HG03095 (cell line): ENCODE data around the gene SLC25A38.

Experiments used
- ATAC-seq: cut with Tn5 transposase; IDR thresholded peaks from one replicate; pipeline ENCODE4 v1.9.1; 2021; ENCODE audit warnings: moderate library complexity; ENCODE audit not compliant: unreplicated experiment

The SLC25A38 gene

GRCh38 chr3:39376959-39377634, 6.1 kb upstream of the SLC25A38 start:
- peak; percentile 48 for ATAC-seq

GRCh38 chr3:39378088-39378487, 5.1 kb upstream of the SLC25A38 start:
- ATAC-seq = peak; percentile 57

GRCh38 chr3:39378957-39379777, 4.0 kb upstream of the SLC25A38 start:
- no peak for ATAC-seq

DNA sequence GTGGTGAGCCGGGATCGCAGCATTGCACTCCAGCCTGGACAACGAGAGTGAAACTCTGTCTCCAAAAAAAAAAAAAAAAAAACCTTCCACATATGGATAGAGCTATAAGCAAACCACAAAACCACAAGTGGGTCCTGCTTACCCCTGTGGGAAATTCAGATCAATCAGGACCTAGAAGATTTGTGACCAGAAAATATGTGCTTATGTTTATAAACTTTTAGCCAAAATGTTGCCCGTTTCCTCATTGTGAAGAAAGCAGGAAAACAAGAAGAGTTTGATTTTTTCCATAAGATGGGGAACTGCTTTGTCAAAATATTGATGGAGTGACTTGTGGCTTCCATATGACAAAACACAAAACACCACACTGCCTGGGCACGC, 3.4 kb upstream of the SLC25A38 start:
- ATAC-seq = no peak

- no peak for ATAC-seq
Measured at GRCh38 chr3:39381432-39381831, 1.7 kb upstream of the SLC25A38 start.

- ATAC-seq = peak; percentile 76
Measured at GRCh38 chr3:39383881-39384664, 903 bp downstream of the SLC25A38 start.

DNA sequence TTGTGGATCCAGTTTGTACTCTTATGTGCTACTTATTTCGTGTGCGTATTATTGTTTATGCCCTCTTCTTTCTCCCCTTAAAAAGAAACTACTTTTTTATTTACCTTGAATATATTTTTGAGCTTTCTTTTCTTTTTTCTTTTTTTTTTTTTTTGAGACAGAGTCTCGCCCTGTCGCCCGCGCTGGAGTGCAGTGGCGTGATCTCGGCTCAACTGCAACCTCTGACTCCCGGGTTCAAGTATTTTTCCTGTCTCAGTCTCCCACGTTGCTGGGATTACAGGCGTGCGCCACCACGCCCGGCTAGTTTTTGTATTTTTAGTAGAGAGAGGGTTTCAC, 1.5 kb downstream of the SLC25A38 start:
- ATAC-seq = no peak

DNA sequence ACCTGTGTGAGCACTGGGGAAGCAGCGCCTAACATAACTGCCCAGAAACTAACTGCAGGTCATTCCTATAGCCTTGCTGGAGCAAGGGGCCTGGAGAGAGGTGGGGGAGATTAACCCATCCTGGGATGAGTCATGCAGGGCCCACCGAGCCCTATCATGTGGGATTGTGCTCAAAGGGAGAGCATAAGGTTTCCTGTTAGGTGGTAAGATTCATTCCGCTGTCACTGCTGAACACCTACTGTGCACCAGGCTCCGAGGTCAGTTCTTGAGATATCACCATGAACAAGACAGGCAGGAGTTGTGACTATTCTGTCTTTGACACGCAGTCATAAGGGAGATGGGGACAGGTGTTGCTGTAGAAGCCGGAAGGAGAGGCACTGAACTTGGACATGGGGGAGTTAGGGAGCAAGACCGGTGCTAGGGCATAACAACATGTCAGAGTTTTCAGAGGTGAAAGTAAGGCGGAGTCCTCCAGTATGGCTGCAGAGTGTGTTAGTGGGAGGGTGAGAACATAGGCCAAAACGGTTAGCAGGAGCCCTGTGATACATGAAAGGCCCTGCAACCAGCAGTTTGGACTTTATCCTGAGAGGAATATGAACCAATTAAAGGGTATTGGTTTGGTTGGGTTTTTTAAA, 2.4 kb downstream of the SLC25A38 start:
- ATAC-seq = no peak

- no peak for ATAC-seq
Measured at GRCh38 chr3:39386318-39386717, 3.1 kb downstream of the SLC25A38 start.

GRCh38 chr3:39387411-39387975, 4.3 kb downstream of the SLC25A38 start:
- ATAC-seq = no peak

DNA sequence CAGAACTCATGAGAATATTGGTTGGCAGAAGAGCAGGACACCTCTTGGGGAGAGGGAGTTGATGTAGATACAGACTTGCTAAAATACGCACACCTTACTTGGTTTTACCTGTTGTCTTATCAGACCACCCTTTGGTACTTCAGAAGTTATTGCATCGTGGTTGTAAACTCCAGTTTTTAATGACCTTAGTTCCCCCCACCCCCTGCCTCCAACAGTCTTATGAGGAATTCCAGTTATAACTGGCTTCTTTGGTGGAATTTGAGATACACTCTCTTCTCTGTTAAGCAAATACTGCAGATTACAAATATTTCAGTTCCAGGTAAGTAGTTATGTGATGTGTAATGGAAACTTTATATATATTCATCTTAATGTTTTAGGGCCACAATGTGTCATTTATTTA, 5.0 kb downstream of the SLC25A38 start:
- ATAC-seq = no peak

- ATAC-seq = peak; percentile 63
Measured at GRCh38 chr3:39388741-39389248, 5.6 kb downstream of the SLC25A38 start.

DNA sequence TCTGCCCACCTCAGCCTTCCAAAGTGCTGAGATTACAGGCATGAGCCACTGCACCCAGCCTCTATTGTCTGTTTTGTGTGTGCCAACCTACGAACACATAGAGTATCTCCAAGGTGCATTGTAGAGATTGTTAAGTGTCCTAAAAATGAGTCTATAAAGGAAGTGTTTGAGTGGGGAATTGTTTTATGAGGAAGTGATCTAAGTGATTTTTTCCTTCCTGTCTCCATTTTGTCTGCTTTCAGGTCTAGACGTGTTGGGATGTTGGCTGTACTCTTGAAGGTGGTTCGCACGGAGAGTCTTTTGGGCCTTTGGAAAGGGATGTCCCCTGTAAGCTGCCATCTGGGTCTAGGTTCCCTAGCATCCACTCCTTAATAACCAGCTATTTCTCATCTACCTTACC, 7.0 kb downstream of the SLC25A38 start:
- ATAC-seq = no peak

DNA sequence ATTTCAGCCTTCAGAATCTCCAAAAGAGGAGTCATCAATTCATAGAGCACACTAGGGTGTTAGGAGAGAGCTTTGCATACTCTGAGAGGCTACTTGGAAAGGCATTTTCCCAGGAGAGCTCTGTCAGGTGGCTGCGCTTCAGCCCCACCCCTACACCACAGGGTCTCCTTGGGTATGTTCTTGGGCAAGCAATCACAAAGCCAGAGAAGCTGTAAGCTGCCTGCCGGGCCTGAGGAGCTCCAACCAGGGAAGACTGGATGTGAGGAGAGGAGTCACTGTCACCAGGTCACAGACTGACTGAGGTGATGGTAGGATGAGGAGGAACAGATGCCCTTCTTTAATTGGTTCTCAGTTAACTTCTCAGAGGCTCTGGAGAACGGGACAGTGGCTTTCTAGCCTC, 13.5 kb downstream of the SLC25A38 start:
- no peak for ATAC-seq

DNA sequence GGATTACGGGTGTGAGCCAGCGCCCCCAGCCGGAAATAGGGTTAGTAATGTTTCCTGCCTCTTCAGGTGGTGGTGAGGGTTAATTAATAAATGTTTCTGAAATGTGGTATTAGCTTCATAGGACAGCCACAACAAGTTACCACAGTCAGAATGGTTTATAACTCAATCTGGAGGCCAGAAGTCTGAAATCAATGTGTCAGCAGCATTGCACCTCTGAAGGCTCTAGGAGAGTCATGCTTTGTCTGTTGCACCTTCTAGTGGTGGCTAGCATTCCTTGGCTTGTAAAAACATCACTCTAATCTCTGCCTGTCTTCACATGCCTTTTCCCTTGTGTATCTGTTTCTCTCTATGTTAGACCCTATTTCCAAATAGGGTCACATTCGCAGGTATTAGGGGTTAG, 15.5 kb downstream of the SLC25A38 start:
- ATAC-seq = no peak

DNA sequence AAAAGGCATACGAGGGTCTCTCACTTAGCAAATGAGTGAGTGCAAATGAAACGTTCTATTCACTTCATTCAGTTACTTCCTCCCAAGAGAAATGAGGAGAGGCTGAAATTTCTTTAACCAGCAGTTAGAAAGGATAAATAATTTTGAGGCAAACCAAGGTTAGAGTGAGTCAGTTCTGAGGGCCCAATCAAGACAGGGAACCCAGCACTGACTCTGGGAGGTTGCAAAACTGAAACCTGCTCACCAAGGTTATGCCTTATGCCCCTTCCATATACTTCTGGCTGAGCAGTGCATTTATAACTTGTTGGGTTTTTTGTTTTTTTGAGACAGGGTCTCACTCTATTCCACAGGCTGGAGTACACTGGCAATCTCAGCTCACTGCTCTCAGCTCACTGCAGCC, 18.8 kb downstream of the SLC25A38 start:
- no peak for ATAC-seq

GRCh38 chr3:39404943-39405686, 21.9 kb downstream of the SLC25A38 start:
- no peak for ATAC-seq

- ATAC-seq = no peak
Measured at GRCh38 chr3:39405687-39406367, 22.7 kb downstream of the SLC25A38 start.
